Small intestine (tissue), 7 donors: Measurements from ENCODE around the gene NLGN4X. TPM values are rescaled to one million over a fixed set of nuclear protein-coding genes. Genes with fewer than 3 reads are reported as not detected.

ENCODE experiments used
- DNase-seq, 2 donors: peaks; one replicate each; pipeline versions ENCODE4 v3.0.0 to v3.0.0-alpha.2; 2013
- FAIRE-seq: peaks from 2 replicates; lab custom pipeline; 2012; peaks lifted over from hg19 to GRCh38; lab: Jason Lieb, UNC
- H3K27ac ChIP-seq, 3 donors: one replicate each; pipeline ENCODE4 v1.5.1; 2013; ENCODE audit warnings: low read length in 2 of 3, mild to moderate bottlenecking in 2 of 3, control low read depth in 1 of 3, inconsistent platforms in 1 of 3, low read depth in 1 of 3, moderate library complexity in 1 of 3
- H3K27me3 ChIP-seq, 3 donors: one replicate each; pipeline ENCODE4 v1.6.1; 2013; ENCODE audit warnings: low read length in 3 of 3, inconsistent platforms in 1 of 3; ENCODE audit not compliant: control insufficient read depth in 3 of 3, insufficient read depth in 3 of 3
- H3K36me3 ChIP-seq, 3 donors: one replicate each; pipeline ENCODE4 v1.6.1; 2013; ENCODE audit warnings: low read length in 3 of 3, inconsistent platforms in 1 of 3, low read depth in 1 of 3, mild to moderate bottlenecking in 1 of 3, moderate library complexity in 1 of 3; ENCODE audit not compliant: control insufficient read depth in 3 of 3, insufficient read depth in 2 of 3
- H3K4me1 ChIP-seq, 3 donors: one replicate each; pipeline ENCODE4 v1.6.1; 2013; ENCODE audit warnings: low read length in 2 of 3, inconsistent platforms in 1 of 3, low read depth in 1 of 3, mild to moderate bottlenecking in 1 of 3, moderate library complexity in 1 of 3; ENCODE audit not compliant: control insufficient read depth in 3 of 3, insufficient read depth in 2 of 3
- H3K4me3 ChIP-seq, 3 donors: one replicate each; pipeline ENCODE4 v1.5.1; 2013; ENCODE audit warnings: low read length in 3 of 3, control low read depth in 1 of 3, inconsistent platforms in 1 of 3, low read depth in 1 of 3, mild to moderate bottlenecking in 1 of 3, moderate library complexity in 1 of 3
- H3K9me3 ChIP-seq, 2 donors: one replicate each; pipeline ENCODE4 v1.6.1; 2013; ENCODE audit warnings: low read depth in 1 of 2, low read length in 1 of 2; ENCODE audit not compliant: control insufficient read depth in 2 of 2, insufficient read depth in 1 of 2
- WGBS, 3 donors: extraction: QIAGEN DNeasy Blood & Tissue Kit; methylation state at CpG; one replicate each; pipeline ENCODE4 v1.1.7; 2013; 5-methylcytosine and 5-hydroxymethylcytosine counted together
- polyA plus RNA-seq, 4 donors: library from polyadenylated mRNA; stranded (reverse) in 3 of 4; unstranded in 1 of 4; fragments of 200-250 nt in 3 of 4; fragments of 120-200 nt in 1 of 4; gene quantifications; one replicate each; pipeline versions ENCODE4 v1.2.1 to v1.2.3, GENCODE V29; 2013
- donor health status: healthy with polysubstance abuse.
- donor health status: control.
- donor health status: control.
- donor health status: Bipolar disorder and iron deficiency.
- donor health status: healthy.

The NLGN4X gene
- polyA plus RNA-seq, 4 donors: 0.27 to 4.7 (median 1.3) TPM; not detected in 1

GRCh38 chrX:6053141-6053540 is 175.5 kb downstream of the NLGN4X start:
- H3K4me1 ChIP-seq: no peaks in the 10 kb centered on the region
- DNase-seq (no peak), FAIRE-seq (no peak)
- H3K27ac ChIP-seq: no peak overlapping the region
- no peak overlapping the region for H3K4me3 ChIP-seq
- no peaks in the 10 kb centered on the region for H3K27me3 ChIP-seq
- 56 to 73% (median 62%) methylated on average over 6 of the region's 6 CpGs for WGBS, 3 donors
- no peaks in the 10 kb centered on the region for H3K36me3 ChIP-seq
- no peaks in the 10 kb centered on the region for H3K9me3 ChIP-seq

DNA sequence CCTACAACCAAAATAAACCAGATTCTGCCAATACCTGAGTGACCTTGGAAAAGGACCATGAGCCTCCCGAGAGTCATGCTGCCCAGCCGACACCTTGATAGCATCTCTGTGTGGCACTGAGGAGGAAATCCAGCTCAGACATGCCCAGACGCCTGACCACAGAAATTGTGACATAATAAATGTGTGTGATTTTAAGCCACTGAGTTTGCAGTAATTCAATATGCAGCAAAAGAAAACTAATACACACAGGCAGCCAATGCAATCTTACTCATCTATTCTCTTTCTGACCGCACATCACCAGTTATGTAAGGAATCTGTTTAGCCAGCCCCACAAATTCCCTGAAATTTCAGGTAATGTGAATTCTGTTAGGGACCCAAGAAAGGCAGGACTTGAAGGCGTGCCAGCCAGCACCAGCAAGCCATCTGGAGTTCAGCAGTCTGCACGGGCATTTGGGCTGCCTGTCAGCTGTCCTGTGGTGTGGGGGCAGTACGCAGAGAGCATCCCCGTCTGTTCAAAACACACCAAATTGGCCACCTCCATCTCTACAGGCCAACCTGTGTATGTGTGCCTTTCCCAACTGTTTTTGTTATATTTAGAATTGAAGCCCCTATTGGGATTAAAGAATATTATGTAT is 176.4 kb downstream of the NLGN4X start:
- no peak for DNase-seq

GRCh38 chrX:6049132-6049531 is 179.5 kb downstream of the NLGN4X start:
- Histone ChIP-seq H3K36me3 (no peaks in the 10 kb centered on the region), H3K27me3 (no peaks in the 10 kb centered on the region), H3K9me3 (no peaks in the 10 kb centered on the region), H3K4me3 (no peak overlapping the region), H3K4me1 (no peaks in the 10 kb centered on the region), H3K27ac (no peak overlapping the region)
- FAIRE-seq (no peak), DNase-seq (no peak)
- WGBS, 3 donors: 47 to 94% (median 75%) methylated on average over 1 of the region's 1 CpG

More for the DNA sequence above, 176.4 kb downstream of the NLGN4X start:
- Histone ChIP-seq H3K4me3 (no peak overlapping the region), H3K27ac (no peak overlapping the region), H3K4me1 (no peaks in the 10 kb centered on the region), H3K36me3 (no peaks in the 10 kb centered on the region), H3K27me3 (no peaks in the 10 kb centered on the region), H3K9me3 (no peaks in the 10 kb centered on the region)
- FAIRE-seq: no peak
- 65 to 80% (median 73%) methylated on average over 8 of the region's 8 CpGs for WGBS, 3 donors

DNA sequence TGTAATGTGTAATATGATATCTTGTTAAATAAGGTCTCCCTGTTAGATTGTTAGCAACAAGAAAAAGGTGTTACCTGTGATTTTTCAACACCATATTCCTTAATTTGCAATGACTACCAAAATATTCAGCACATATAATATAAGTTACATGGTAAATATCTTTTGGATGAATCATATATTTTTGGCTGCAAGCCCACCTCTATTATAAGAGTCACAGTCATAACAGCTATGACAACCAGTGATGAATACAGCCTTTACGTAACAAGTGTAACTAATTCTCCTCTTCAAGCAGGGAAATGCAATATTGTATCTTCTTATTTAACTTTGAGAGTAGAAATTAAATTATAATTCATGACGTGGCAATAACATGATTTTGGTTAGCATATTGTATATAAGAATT is 187.0 kb downstream of the NLGN4X start:
- no peak overlapping the region for H3K4me3 ChIP-seq
- 67 to 74% (median 73%) methylated on average over 2 of the region's 2 CpGs for WGBS, 3 donors
- FAIRE-seq (no peak), DNase-seq (no peak)
- no peaks in the 10 kb centered on the region for H3K4me1 ChIP-seq
- no peaks in the 10 kb centered on the region for H3K9me3 ChIP-seq
- no peak overlapping the region for H3K27ac ChIP-seq
- H3K27me3 ChIP-seq: no peaks in the 10 kb centered on the region
- H3K36me3 ChIP-seq: no peaks in the 10 kb centered on the region

DNA sequence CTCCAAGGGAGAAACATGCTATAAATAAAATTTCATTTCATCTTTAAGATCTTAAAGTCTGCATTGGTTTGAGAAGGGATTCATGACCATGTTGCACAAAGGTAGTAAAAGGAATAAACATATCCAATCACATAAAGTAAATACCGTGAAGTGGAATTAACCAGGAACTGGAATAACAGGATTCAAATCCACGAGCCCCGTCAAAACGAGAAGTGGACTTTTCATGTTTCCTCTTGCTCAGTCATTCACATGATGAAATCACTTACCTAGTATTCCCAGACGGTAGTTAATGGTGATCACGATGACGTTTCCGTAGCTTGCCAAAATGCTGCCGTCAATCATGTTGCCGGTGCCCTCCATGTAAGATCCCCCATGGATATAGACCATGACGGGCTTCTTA is 199.7 kb downstream of the NLGN4X start:
- Histone ChIP-seq H3K9me3 (no peaks in the 10 kb centered on the region), H3K27me3 (no peaks in the 10 kb centered on the region), H3K4me3 (no peak overlapping the region), H3K36me3 (no peaks in the 10 kb centered on the region), H3K27ac (no peak overlapping the region), H3K4me1 (no peaks in the 10 kb centered on the region)
- FAIRE-seq (no peak), DNase-seq (no peak)
- 85 to 92% (median 87%) methylated on average over 11 of the region's 11 CpGs for WGBS, 3 donors

GRCh38 chrX:6026980-6027379 is 201.7 kb downstream of the NLGN4X start:
- no peaks in the 10 kb centered on the region for H3K27me3 ChIP-seq
- H3K36me3 ChIP-seq: no peaks in the 10 kb centered on the region
- 61 to 70% (median 65%) methylated on average over 6 of the region's 6 CpGs for WGBS, 3 donors
- no peak overlapping the region for H3K27ac ChIP-seq
- FAIRE-seq: no peak
- no peaks in the 10 kb centered on the region for H3K4me1 ChIP-seq
- no peaks in the 10 kb centered on the region for H3K9me3 ChIP-seq
- DNase-seq: no peak
- H3K4me3 ChIP-seq: no peak overlapping the region

DNA sequence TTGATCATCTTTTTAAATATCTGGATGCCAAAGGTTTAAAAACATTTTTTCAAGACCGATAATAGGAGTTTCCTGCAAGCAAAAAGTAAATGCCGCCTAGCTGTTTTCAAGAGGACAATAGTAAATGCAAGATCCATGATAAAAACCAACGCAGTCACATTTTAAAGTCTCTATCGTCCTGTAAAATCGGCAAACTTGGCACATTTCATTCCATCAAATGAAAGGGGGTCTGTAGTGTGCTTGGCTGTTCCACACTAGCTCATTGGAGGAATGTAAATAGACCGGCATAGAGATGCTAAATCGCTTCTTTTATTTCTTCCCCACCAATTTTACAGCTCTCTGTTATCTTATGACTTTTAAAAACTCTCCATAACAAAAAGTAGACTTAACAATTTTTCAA is 202.2 kb downstream of the NLGN4X start:
- no peaks in the 10 kb centered on the region for H3K9me3 ChIP-seq

GRCh38 chrX:6024204-6024603 is 204.5 kb downstream of the NLGN4X start:
- WGBS, 3 donors: 71 to 89% (median 86%) methylated on average over 4 of the region's 4 CpGs
- Histone ChIP-seq H3K27me3 (no peaks in the 10 kb centered on the region), H3K4me1 (no peaks in the 10 kb centered on the region), H3K27ac (no peak overlapping the region), H3K9me3 (no peaks in the 10 kb centered on the region), H3K36me3 (no peaks in the 10 kb centered on the region), H3K4me3 (no peak overlapping the region)
- DNase-seq (no peak), FAIRE-seq (no peak)

More for the DNA sequence above, 202.2 kb downstream of the NLGN4X start:
- no peaks in the 10 kb centered on the region for H3K36me3 ChIP-seq
- no peak overlapping the region for H3K27ac ChIP-seq
- H3K27me3 ChIP-seq: no peaks in the 10 kb centered on the region
- WGBS, 3 donors: 40 to 53% (median 46%) methylated on average over 7 of the region's 7 CpGs
- FAIRE-seq (no peak), DNase-seq (no peak)
- H3K4me1 ChIP-seq: no peaks in the 10 kb centered on the region
- H3K4me3 ChIP-seq: no peak overlapping the region
